ENCODE data around the gene TECPR1.

Gene TECPR1

DNA sequence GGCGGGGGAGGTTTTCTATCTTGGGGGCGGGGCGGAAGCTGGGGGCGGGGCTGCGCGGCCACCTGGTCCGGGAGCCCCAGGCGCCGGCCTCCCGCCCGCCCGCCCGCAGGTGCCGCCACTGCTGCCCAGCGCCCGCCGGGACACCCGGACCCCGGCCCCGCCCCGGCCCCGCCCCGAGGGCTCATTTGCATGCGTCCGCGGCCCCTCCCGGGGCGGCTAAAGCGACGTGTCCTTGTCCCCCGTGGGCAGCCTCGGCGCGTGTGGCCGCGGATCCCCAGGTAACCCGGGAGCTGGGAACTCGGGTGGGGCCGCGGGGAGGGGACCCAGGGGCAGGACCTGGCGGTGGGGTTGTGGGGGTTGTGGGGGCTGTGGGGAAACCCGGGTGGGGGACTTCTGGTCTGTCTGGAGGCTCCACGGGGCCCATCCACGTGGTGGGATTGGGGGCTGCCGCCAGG lies 40.8 kb downstream of the TECPR1 start, which contains the start of gene BHLHA15:
TSS of gene BHLHA15 (plus strand) at position 219 of the 455 bp plus-strand sequence. CDS start 871 bp downstream, outside the sequence.
- no peak for DNase-seq (ENCODE audit: low read depth in 2 of 2)

DNA sequence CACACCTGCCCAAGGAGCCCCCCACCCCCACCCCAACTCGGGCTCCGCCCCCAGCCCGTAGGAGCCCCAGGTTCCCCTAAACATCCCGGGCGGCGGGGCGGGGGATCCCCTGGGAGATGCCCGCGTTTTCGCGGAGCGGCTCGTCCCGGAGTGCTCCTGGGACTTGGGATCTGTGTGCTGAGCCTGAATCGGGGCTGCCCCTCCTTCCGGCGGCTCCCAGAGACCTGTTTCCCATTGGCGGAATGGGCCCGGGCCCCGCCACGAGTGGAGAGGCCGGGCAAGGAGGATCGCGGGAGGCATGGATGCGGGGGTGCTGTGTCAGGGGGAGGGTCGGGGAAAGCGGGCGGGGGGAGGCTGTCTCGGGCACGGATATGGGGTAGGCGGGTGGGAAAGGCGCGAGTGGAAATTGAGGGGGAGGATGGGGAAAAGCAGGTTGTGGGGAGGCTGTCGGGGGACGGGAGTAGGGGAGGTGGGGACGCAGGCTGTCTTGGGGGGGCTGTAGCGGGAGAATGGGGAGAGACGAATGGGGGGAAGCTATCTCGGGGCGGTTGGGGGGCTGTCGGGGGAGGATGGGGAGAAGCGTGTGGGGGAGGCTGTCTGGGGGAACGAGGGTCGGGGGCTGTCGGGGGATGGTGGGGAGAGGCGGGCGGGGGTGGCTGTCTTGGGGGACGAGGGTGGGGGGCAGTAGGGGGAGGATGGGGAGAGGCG lies 41.4 kb downstream of the TECPR1 start:
- DNase-seq (ENCODE audit: low read depth in 2 of 2), result no peak

GRCh38 chr7:98209166-98209920 lies 42.7 kb downstream of the TECPR1 start:
- no peak for DNase-seq (ENCODE audit: low read depth in 2 of 2)

- DNase-seq (ENCODE audit: low read depth in 2 of 2), result no peak
Measured at GRCh38 chr7:98206451-98207330, 45.3 kb downstream of the TECPR1 start.

DNA sequence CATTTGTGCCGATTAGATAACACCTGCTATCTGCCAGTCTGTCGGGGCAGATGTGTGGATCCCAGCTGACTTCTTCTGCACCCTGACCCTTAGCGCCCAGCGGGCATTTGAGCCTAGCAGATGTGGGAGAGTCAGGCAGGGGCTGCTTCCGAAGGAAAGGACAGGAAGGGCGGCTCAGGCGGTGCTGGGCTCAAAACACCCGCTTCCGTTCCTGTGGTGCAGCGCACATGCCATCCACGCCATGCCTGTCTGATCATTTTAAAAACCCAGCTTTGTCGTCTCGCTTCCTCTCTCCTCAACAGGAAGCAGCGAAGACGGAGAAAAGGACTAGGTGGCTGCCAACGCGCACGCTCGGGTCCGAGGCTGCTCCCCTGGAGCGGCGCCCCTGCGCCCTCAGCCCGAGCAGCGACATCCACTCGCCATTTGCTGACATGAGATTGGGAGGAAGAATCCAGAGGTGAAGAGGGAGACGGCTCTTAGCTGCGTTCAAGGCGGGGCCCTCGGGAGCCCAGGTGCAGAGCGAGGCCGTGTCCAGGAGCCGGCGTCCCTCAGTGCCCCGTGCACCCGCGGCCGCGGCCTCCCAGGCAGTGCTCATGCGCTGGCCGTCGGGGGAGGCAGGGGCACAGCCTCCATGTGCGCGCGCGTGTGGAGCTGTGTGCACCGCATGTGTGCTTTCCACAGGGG lies 46.7 kb downstream of the TECPR1 start:
- DNase-seq (ENCODE audit: low read depth in 2 of 2), result no peak

GRCh38 chr7:98204670-98205069 lies 47.4 kb downstream of the TECPR1 start:
- no peak for DNase-seq (ENCODE audit: low read depth in 2 of 2)

- DNase-seq (ENCODE audit: low read depth in 2 of 2), result no peak
Measured at GRCh38 chr7:98203964-98204605, 47.9 kb downstream of the TECPR1 start.

DNA sequence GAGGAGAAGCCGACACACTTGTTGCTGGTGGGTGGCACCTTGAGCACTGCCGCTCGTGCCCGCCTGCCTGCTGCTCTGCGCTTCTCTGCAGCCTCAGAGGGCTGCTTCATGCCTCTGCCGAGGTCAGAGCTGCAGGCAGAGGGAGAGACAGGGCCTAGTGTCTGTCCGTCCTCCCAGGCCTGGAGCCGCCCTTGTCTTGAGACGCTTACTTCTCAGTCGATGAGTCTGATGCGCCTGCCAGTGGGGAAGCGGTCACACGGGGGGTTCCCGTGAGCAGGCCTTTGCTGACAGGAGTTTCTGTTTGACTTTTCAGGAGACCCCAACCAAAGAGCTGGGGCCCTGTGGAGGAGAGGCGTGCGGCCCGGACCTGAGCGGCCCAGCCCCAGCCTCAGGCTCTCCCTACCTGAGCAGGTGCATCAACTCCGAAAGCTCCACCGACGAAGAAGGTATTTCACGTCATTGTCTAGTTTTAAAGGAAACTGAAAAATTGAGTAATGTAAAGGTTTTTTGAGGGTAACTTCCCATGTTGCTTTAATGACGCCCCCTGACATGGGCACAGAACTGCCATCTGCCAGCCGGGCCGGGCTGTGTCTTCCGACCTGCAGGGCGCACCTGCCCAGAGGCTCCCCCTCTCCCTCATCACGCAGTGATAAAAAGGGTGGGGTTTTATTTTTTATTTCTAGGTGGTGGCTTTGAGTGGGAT lies 48.6 kb downstream of the TECPR1 start:
- DNase-seq (ENCODE audit: low read depth in 2 of 2), result no peak

DNA sequence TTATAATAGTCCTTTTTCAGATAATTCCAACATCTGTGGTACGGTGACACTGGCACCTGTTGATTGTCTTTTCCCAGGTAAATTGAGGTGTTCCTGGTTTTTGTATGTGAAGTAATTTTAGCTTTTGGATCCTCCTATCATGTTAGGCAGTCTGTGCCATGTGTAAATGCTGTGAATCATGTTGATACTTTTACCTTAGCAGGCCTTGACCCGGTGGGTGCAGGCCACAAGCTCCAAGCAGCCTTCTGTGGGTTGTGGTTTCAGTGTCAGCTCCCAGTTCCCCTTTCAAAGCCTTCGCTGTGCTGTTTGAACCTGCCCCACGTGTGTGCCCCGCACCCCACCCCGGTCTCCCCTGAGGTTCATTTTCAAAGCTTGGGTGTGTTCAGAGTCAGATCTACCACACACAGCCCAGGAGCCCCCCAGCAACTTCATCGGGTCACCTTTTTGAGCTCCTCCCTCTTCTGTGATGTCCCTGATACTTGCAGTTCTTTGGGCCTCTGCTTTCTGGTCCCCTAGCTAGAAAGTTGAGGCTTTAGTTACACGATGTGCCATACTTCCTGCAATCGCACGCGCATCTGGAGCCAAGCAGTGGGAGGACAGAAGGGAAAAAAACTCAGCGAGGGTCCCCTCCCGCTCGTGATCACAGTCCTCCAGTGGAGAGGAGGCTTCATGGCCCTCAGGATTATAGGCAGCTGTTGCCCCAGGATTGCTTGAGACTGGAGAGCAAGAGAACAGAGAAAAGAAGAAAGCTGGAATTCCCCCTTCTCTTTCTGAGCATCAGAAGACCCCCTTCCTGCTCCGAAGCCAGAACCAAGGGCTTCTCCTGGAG lies 49.5 kb downstream of the TECPR1 start:
- no peak for DNase-seq (ENCODE audit: low read depth in 2 of 2)

DNA sequence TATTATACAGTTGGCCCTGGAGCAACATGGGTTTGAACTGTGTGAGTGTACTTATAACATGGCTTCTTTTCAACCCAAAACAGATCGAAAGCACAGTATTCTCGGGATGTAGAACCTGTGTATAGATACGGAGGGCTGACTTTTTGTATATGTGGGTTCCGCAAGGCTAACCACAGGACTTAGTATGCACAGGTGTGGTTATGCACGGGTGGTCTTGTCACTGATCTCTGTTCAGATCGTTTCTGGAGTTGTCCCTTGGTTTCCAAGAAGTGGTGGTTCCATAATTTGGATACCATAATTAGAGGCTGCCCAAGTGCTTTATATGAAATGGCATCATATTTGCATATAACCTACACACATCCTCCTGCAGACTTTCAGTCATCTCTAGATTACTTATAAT lies 51.7 kb downstream of the TECPR1 start:
- DNase-seq (ENCODE audit: low read depth in 2 of 2), result no peak

DNA sequence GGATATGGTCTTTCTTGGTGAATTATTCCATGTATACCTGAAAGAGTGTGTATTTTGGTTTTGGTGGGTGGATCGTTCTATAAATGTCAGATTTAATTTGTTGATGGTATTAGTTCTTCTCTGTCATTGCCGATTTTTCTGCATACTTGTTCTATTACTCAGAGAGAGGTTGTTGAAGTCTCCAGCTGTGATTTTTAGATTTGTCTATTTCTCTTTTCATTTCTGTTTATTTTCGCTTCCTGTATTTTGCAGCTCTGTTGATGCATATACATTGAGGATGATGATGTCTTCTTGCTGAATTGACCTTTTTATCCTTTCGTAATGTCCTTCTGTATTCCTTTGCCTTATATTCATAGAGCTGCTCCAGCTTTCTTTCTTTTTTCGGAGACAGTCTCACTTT lies 52.9 kb downstream of the TECPR1 start:
- DNase-seq (ENCODE audit: low read depth in 2 of 2), result no peak

DNA sequence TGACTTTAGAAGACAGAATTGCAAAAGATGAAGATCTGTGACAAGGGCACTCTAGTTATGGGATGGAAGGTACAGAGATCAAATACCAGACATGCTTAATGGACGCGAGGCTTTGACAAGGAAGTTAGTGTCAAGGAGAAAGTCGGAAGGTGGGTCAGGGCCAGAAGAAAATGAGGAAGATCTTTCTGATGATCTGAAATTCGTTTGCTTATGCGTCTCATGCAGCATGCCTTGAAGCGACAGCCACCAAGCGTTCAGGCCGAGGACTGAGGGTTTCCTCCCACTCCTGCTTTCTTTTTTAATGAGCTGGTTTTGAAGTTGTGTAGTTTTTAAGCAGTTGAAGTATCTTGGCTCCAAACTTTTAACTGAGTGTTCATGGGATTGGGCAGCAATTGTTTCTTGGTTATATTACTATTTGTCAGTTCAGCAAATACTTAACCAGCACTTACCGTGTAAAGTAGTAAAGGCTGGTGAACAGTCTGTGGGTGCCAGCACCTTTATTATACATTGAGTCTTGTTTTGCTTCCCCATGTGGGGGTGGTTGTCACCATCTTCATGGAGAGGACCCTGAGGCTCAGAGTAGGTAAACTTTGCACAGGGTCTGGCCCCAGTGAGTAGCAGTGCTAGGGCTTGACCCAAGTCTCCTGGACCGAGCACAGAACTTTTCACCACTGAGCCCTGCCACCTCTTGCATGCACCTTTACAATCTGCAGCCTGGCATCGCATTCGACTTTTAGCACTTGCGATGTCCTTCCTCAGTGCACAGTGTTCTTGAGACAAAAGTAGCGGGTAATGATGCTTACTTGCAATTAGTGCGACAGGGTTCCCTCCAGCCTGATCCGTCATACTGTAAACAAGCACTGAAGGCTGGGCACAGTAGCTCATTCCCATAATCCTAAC lies 55.1 kb downstream of the TECPR1 start:
- DNase-seq (ENCODE audit: low read depth in 2 of 2), result no peak

DNA sequence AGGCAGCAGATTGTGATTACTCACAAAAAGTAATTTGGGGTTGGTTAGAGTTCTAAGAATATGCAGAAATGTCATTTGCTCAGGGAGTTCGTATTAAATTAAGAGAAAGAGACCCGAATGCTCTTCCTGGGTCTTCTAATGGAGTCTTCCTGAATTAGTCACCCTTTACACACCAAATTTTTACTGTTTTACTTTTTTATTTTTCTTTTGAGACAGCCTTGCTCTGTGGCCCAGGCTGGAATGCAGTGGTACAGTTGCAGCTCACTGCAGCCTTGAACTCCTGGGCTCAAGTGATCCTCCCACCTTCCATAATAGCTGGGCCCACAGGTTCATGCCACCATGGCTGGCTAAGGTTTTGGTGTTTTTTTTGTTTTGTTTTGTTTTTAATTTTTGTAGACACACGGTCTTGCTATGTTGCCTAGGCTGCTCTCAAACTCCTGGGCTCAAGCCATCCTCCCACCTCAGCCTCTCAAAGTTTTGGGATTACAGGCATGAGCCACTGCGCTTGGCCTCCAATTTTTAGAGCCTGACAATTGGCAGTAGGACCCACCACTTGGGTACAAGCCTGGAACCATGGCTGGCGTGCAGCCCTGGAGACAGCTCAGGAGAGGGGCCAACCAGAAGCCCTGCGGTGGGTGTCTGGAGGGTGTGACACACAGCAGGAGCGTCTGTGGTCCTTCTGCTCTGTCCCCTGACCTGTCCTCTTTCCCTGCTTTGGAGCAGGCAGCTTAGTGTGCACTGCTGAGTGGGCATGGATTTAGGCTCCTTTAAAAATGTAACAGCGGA lies 57.2 kb downstream of the TECPR1 start:
- DNase-seq (ENCODE audit: low read depth in 2 of 2), result no peak

DNA sequence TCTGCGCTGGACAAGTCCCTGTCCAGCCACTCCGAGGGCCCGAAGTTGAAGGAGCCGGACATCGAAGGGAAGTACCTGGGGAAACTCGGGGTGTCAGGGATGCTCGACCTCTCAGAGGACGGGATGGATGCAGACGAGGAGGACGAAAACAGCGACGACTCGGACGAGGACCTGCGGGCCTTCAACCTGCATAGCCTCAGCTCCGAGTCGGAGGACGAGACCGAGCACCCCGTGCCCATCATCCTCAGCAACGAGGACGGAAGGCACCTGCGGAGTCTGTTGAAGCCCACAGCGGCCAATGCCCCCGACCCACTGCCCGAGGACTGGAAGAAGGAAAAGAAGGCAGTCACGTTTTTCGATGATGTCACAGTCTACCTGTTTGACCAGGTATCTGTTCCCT lies 57.8 kb downstream of the TECPR1 start:
- DNase-seq (ENCODE audit: low read depth in 2 of 2), result no peak

GRCh38 chr7:98193474-98194180 lies 58.4 kb downstream of the TECPR1 start:
- DNase-seq (ENCODE audit: low read depth in 2 of 2), result no peak

DNA sequence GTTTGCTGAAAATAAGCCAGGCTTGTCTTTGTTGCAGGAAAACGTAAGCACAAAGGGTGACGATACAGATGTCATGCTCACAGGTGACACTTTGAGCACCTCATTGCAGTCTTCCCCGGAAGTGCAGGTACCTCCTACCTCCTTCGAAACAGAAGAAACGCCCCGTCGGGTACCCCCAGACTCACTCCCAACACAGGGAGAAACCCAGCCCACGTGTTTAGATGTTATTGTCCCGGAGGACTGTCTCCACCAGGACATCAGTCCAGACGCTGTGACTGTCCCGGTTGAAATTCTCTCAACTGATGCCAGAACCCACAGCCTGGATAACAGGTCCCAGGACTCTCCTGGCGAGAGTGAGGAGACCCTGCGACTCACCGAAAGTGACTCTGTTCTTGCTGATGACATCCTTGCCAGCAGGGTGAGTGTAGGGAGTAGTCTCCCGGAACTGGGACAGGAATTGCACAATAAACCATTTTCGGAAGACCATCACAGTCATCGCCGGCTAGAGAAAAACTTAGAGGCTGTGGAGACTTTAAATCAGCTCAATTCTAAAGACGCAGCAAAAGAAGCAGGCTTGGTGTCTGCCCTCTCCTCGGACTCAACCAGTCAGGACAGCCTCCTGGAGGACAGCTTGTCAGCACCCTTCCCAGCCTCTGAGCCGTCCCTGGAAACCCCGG lies 59.1 kb downstream of the TECPR1 start:
- DNase-seq (ENCODE audit: low read depth in 2 of 2), result no peak

All from fibroblast of skin of left quadriceps (primary cell).